H1 (cell line): Measurements from ENCODE around the gene WEE1. TPM values are rescaled to one million over a fixed set of nuclear protein-coding genes. Genes with fewer than 3 reads are reported as not detected.

Experiments
- CTCF ChIA-PET: fragments of 300-600 bp; sonication (Branson Sonifier 250); formaldehyde crosslinking; loops from one replicate; lab custom pipeline; 2021; ENCODE audit not compliant: partially characterized antibody; lab: Charles Lee
- POLR2A ChIA-PET: fragments of 300-600 bp; sonication (Branson Sonifier 250); formaldehyde crosslinking; loops from one replicate; lab custom pipeline; 2021; ENCODE audit warnings: inconsistent platforms; ENCODE audit not compliant: partially characterized antibody; lab: Charles Lee
- DNase-seq, 2 experiments: peaks; one replicate each; pipeline versions ENCODE4 v3.0.0 to v3.0.0-alpha.2; 2010 to 2022; ENCODE audit warnings: low spot score in 2 of 2, low read depth in 1 of 2, mixed read lengths in 1 of 2
- FAIRE-seq: peaks from 2 replicates; lab custom pipeline; 2011; peaks lifted over from hg19 to GRCh38; lab: Jason Lieb, UNC
- H2AFZ ChIP-seq: 2 replicates; pipeline ENCODE4 v1.8.1; 2012; ENCODE audit warnings: low read length, inconsistent platforms
- H2AK5ac ChIP-seq: 2 replicates; pipeline ENCODE4 v1.6.1; 2013; ENCODE audit warnings: low read depth, low read length
- H2BK120ac ChIP-seq: replicated peaks from 2 replicates; pipeline ENCODE3; 2013; ENCODE audit warnings: low read depth, low read length, inconsistent platforms
- H2BK12ac ChIP-seq: 2 replicates; pipeline ENCODE4 v1.6.1; 2013; ENCODE audit warnings: low read depth, low read length
- H2BK15ac ChIP-seq: 2 replicates; pipeline ENCODE4 v1.6.1; 2013; ENCODE audit warnings: low read length
- H2BK20ac ChIP-seq: 2 replicates; pipeline ENCODE4 v1.6.1; 2013; ENCODE audit warnings: low read length
- H2BK5ac ChIP-seq: 2 replicates; pipeline ENCODE4 v1.6.1; 2013; ENCODE audit warnings: low read depth, low read length
- H3K14ac ChIP-seq: 2 replicates; pipeline ENCODE4 v1.6.1; 2013; ENCODE audit warnings: inconsistent platforms; ENCODE audit not compliant: insufficient read length
- H3K18ac ChIP-seq: 2 replicates; pipeline ENCODE4 v1.6.1; 2013; ENCODE audit warnings: low read length; ENCODE audit errors: extremely low read depth
- H3K23ac ChIP-seq: 2 replicates; pipeline ENCODE4 v1.6.1; 2013; ENCODE audit warnings: inconsistent platforms; ENCODE audit not compliant: insufficient read length
- H3K23me2 ChIP-seq: 2 replicates; pipeline ENCODE4 v1.6.1; 2013; ENCODE audit warnings: low read depth, low read length
- H3K27ac ChIP-seq: 2 replicates; pipeline ENCODE4 v1.6.1; 2011; ENCODE audit warnings: low read depth, low read length, inconsistent platforms
- H3K27me3 ChIP-seq, 4 experiments: replicated peaks in 1 of 4; 1 replicate in 1 of 4; 2 replicates in 3 of 4; pipeline versions ENCODE4 v1.6.1 to v1.8.1; 2011 to 2013; ENCODE audit warnings: low read length in 3 of 4, mild to moderate bottlenecking in 3 of 4, inconsistent platforms in 2 of 4, mixed read lengths in 2 of 4, moderate library complexity in 1 of 4; ENCODE audit not compliant: control insufficient read depth in 3 of 4, insufficient read depth in 3 of 4; ENCODE audit errors: extremely low read depth in 1 of 4
- H3K36me3 ChIP-seq, 4 experiments: 2 replicates each; pipeline versions ENCODE4 v1.6.1 to v1.8.1; 2011 to 2013; ENCODE audit warnings: mild to moderate bottlenecking in 4 of 4, low read length in 3 of 4, moderate library complexity in 2 of 4, control low read depth in 1 of 4, inconsistent platforms in 1 of 4; ENCODE audit not compliant: insufficient read depth in 4 of 4, control insufficient read depth in 2 of 4
- H3K4ac ChIP-seq: replicated peaks from 2 replicates; pipeline ENCODE3; 2013; ENCODE audit warnings: low read length, low read depth, mixed read lengths, inconsistent platforms; ENCODE audit not compliant: insufficient read length
- H3K4me1 ChIP-seq, 4 experiments: replicated peaks in 1 of 4; 1 replicate in 1 of 4; 2 replicates in 3 of 4; pipeline versions ENCODE4 v1.6.1 to v1.8.1; 2011 to 2013; ENCODE audit warnings: low read length in 3 of 4, inconsistent platforms in 2 of 4, mixed read lengths in 1 of 4; ENCODE audit not compliant: insufficient read depth in 4 of 4, control insufficient read depth in 3 of 4
- H3K4me2 ChIP-seq, 2 experiments: 2 replicates each; pipeline versions ENCODE4 v1.6.1 to v1.8.1; 2011 to 2013; ENCODE audit warnings: low read depth in 2 of 2, low read length in 2 of 2, control low read depth in 1 of 2, inconsistent platforms in 1 of 2, mild to moderate bottlenecking in 1 of 2; ENCODE audit not compliant: insufficient read depth in 1 of 2
- H3K4me3 ChIP-seq, 4 experiments: fragments of 200-600, 300-600 bp in 1 of 4; sonication (generic), shearing (Covaris generic), sonication (Bioruptor Twin) in 1 of 4; 2 replicates each; pipeline versions ENCODE4 v1.5.1 to v1.8.1; 2011 to 2016; ENCODE audit warnings: low read length in 4 of 4, low read depth in 3 of 4, control low read depth in 2 of 4, inconsistent platforms in 2 of 4, mild to moderate bottlenecking in 2 of 4, mixed read lengths in 1 of 4, moderate library complexity in 1 of 4; ENCODE audit not compliant: insufficient read depth in 2 of 4; ENCODE audit errors: extremely low read depth in 1 of 4
- H3K56ac ChIP-seq: replicated peaks from 2 replicates; pipeline ENCODE3; 2013; ENCODE audit warnings: low read depth, mild to moderate bottlenecking, mixed read lengths, low read length, inconsistent platforms; ENCODE audit not compliant: insufficient read length
- H3K79me1 ChIP-seq: 2 replicates; pipeline ENCODE4 v1.6.1; 2013; ENCODE audit warnings: low read depth, low read length, control low read depth
- H3K79me2 ChIP-seq, 2 experiments: 2 replicates each; pipeline versions ENCODE4 v1.6.1 to v1.8.1; 2012 to 2013; ENCODE audit warnings: low read length in 2 of 2, mild to moderate bottlenecking in 2 of 2, inconsistent platforms in 1 of 2; ENCODE audit not compliant: insufficient read depth in 2 of 2, control insufficient read depth in 1 of 2
- H3K9ac ChIP-seq, 4 experiments: replicated peaks in 1 of 4; 1 replicate in 1 of 4; 2 replicates in 3 of 4; pipeline versions ENCODE4 v1.6.1 to v1.8.1; 2011 to 2013; ENCODE audit warnings: low read depth in 3 of 4, low read length in 3 of 4, control low read depth in 2 of 4, mild to moderate bottlenecking in 2 of 4, moderate library complexity in 2 of 4, inconsistent platforms in 1 of 4; ENCODE audit errors: extremely low read depth in 1 of 4
- H3K9me3 ChIP-seq, 2 experiments: 2 replicates each; pipeline versions ENCODE4 v1.6.1 to v1.8.1; 2012 to 2013; ENCODE audit warnings: mild to moderate bottlenecking in 2 of 2, moderate library complexity in 2 of 2, control low read depth in 1 of 2, inconsistent platforms in 1 of 2, low read depth in 1 of 2, low read length in 1 of 2, mixed read lengths in 1 of 2; ENCODE audit not compliant: insufficient read depth in 2 of 2
- H4K20me1 ChIP-seq, 2 experiments: replicated peaks in 1 of 2; 2 replicates each; pipeline versions ENCODE3 to v1.8.1; 2011 to 2013; ENCODE audit warnings: inconsistent platforms in 2 of 2, low read length in 2 of 2, mild to moderate bottlenecking in 1 of 2; ENCODE audit not compliant: insufficient read depth in 2 of 2, control insufficient read depth in 1 of 2
- H4K5ac ChIP-seq: 2 replicates; pipeline ENCODE4 v1.6.1; 2013; ENCODE audit warnings: low read length, low read depth, mixed read lengths, inconsistent platforms; ENCODE audit not compliant: insufficient read length
- H4K8ac ChIP-seq: 2 replicates; pipeline ENCODE4 v1.8.0; 2013; ENCODE audit warnings: mild to moderate bottlenecking, moderate library complexity, low read length, inconsistent platforms; ENCODE audit not compliant: insufficient read depth; ENCODE audit errors: extremely low read depth
- H4K91ac ChIP-seq: replicated peaks from 2 replicates; pipeline ENCODE3; 2013; ENCODE audit warnings: low read length, mixed read lengths, inconsistent platforms; ENCODE audit not compliant: insufficient read length
- JUND ChIP-seq: IDR thresholded peaks from 2 replicates; pipeline ENCODE4 v1.6.1; 2011; ENCODE audit warnings: mild to moderate bottlenecking, improper control_type of control experiment, low read length
- SAP30 ChIP-seq: fragments of 300-600 bp; sonication (generic); IDR thresholded peaks from 2 replicates; pipeline ENCODE4 v1.7.1; 2012; ENCODE audit warnings: low read length, moderate library complexity, mild to moderate bottlenecking, inconsistent platforms; ENCODE audit not compliant: insufficient read depth, insufficient replicate concordance
- WGBS, 2 experiments: shearing (Covaris generic) in 1 of 2; methylation state at CpG; one replicate each; pipeline versions ENCODE4 v1.1.6 to v1.1.7; 2013 to 2015; ENCODE audit warnings: low lambda C conversion rate in 2 of 2, mixed read lengths in 2 of 2, inconsistent platforms in 1 of 2, low coverage in 1 of 2, missing lambda C conversion rate in 1 of 2; ENCODE audit not compliant: insufficient replicate concordance in 2 of 2, insufficient coverage in 1 of 2, insufficient read length in 1 of 2; ENCODE audit errors: extremely low coverage in 1 of 2, missing lambda C conversion rate in 1 of 2; 5-methylcytosine and 5-hydroxymethylcytosine counted together
- polyA plus RNA-seq, 7 experiments: library from polyadenylated mRNA; depleted of rRNA in 3 of 7; stranded (reverse) in 5 of 7; unstranded in 2 of 7; fragments of >200 nt in 5 of 7; fragments of 200-250 nt in 2 of 7; gene quantifications; 1 replicate in 5 of 7; 2 replicates in 1 of 7; 4 replicates in 1 of 7; pipeline versions ENCODE4 v1.2.1 to v1.2.3, GENCODE V29; 2011 to 2013; ENCODE audit warnings: missing spikeins in 2 of 7, mixed read lengths in 2 of 7
- total RNA-seq: library from RNA; stranded (reverse); fragmentation: NEBNext Ultra II Directional; extraction: Animal tissue kit (Norgen Biotek cat#: 25700); gene quantifications from 2 replicates; pipeline ENCODE4 v1.2.1, GENCODE V29; 2021
- TF ChIP-seq, protein P1 (sequence below): IDR thresholded peaks from 2 replicates; pipeline ENCODE4 v1.6.1; 2012; ENCODE audit warnings: inconsistent platforms

The WEE1 gene
- total and polyA plus RNA-seq, 2 of the 8 experiments (the other 6 are each of a cell fraction or from before 2014, with no cell fraction given), result 40.8 to 120 TPM

DNA sequence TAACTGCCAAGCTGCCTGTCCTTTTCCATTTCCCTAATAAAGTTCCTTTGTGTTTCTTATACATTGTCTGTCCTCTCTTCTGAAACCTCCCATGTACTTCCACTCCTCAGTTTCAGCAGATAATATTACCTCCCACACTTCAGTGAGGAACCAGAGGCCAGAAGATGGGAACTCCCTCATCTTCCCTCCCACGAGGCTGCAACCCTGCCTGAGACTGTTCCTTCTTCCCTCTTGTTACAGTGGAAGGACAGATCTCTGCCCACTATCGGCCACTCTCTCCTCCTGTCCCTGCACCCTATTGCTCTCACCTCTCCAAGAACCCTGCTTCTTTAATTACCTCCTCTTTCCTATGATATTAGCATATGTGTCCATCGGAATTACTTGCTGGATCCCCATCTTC is 52.3 kb downstream of the WEE1 start:
- peak overlapping the region; percentile 84 for H2BK5ac ChIP-seq
- DNase-seq, result no peak
- H2BK120ac ChIP-seq, result peak overlapping the region; percentile 74
- no peak overlapping the region for H3K56ac ChIP-seq
- no peaks in the 10 kb centered on the region for H3K36me3 ChIP-seq
- H3K23me2 ChIP-seq, result no peaks in the 10 kb centered on the region; the same call in 1 of the 2 replicates
- H3K4me3 ChIP-seq, result no peak overlapping the region
- no peak overlapping the region for H4K8ac ChIP-seq
- H3K27me3 ChIP-seq, result no peaks in the 10 kb centered on the region
- H4K91ac ChIP-seq, result peak overlapping the region; percentile 5
- no peak overlapping the region for H2AK5ac ChIP-seq
- WGBS, 2 experiments, result 58% methylated on average over 3 of the region's 3 CpGs; no CpG with 5 or more reads in 1 of the 2 experiments
- no peaks in the 10 kb centered on the region for H4K20me1 ChIP-seq
- CTCF ChIA-PET, result interaction anchor here (1.0 to 2.4 kb wide), 2 partner anchors 12 to 38 kb away, joined by 3 to 12 read pairs; partner anchors contain the start of gene SWAP70
- H3K27ac ChIP-seq, result no peak overlapping the region
- H3K9me3 ChIP-seq, result no peaks in the 10 kb centered on the region; a peak in 1 of 4 replicates
- H3K9ac ChIP-seq, result no peak overlapping the region; a peak in 1 of 7 replicates
- H4K5ac ChIP-seq, result no peak overlapping the region
- peak overlapping the region; percentile 28 for H2BK20ac ChIP-seq
- H3K79me2 ChIP-seq, result no peaks in the 10 kb centered on the region
- POLR2A ChIA-PET, result interaction anchor here (1.0 to 1.6 kb wide), 6 partner anchors 8 to 679 kb away, joined by 3 to 7 read pairs (median 4); partner anchors contain the start of gene ADM
- no peaks in the 10 kb centered on the region for H3K79me1 ChIP-seq
- peak overlapping the region in 1 of 2 experiments; percentile 64; a peak in 1 of 4 replicates for H3K4me2 ChIP-seq
- peaks cover 4 to 26% (median 18%) of the 10 kb centered on the region in 4 experiments for H3K4me1 ChIP-seq
- TF ChIP-seq, protein P1, sequence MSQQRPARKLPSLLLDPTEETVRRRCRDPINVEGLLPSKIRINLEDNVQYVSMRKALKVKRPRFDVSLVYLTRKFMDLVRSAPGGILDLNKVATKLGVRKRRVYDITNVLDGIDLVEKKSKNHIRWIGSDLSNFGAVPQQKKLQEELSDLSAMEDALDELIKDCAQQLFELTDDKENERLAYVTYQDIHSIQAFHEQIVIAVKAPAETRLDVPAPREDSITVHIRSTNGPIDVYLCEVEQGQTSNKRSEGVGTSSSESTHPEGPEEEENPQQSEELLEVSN, result no peak
- no peak for TF ChIP-seq SAP30
- TF ChIP-seq JUND, result no peak
- FAIRE-seq, result no peak
- H3K18ac ChIP-seq, result no peak overlapping the region
- H3K14ac ChIP-seq, result no peak overlapping the region
- H3K4ac ChIP-seq, result peak overlapping the region; percentile 0
- peak overlapping the region; percentile 46; the same call in 1 of the 2 replicates for H2AFZ ChIP-seq
- no peak overlapping the region for H3K23ac ChIP-seq
- H2BK15ac ChIP-seq, result peak overlapping the region; percentile 47; the same call in 1 of the 2 replicates
- H2BK12ac ChIP-seq, result 0 out of 2 replicates have a peak overlapping the region, but pooled peaks have one; percentile 27
